Measurements from ENCODE around the gene GAK.

Gene GAK

GRCh38 chr4:886244-886643 lies 45.9 kb downstream of the GAK start:
- Histone ChIP-seq H3K36me3 (ENCODE audit: low read length) (no peaks in the 10 kb centered on the region), H3K9ac (ENCODE audit: low read length) (no peak overlapping the region), H4K20me1 (ENCODE audit: low read depth, low read length) (no peaks in the 10 kb centered on the region), H3F3A (ENCODE audit: insufficient read depth) (no peaks in the 10 kb centered on the region), H3K4me2 (ENCODE audit: low read depth, low read length, poor library complexity, severe bottlenecking) (no peak overlapping the region), H3K79me2 (ENCODE audit: insufficient read depth, low read length) (no peaks in the 10 kb centered on the region), H3K4me3 (ENCODE audit: insufficient read depth, low read length, poor library complexity, severe bottlenecking) (no peak overlapping the region), H3K9me2 (replicated peaks; ENCODE audit: insufficient read depth, low read length) (no peaks in the 10 kb centered on the region), H3K27ac (ENCODE audit: low read depth, low read length) (no peak overlapping the region), H3K27me3 (ENCODE audit: low read length) (no peaks in the 10 kb centered on the region), H3K9me3 (ENCODE audit: insufficient read depth, low read length) (no peaks in the 10 kb centered on the region), H2AFZ (ENCODE audit: low read depth, low read length, severe bottlenecking) (no peak overlapping the region)
- TF ChIP-seq CTCF (IDR thresholded peaks at IDR 0.05; ENCODE audit: insufficient read depth, low read length, poor library complexity, severe bottlenecking) (no peak), EZH2phosphoT487 (conservative IDR thresholded peaks at IDR 0.05; ENCODE audit: low read length) (no peak)

DNA sequence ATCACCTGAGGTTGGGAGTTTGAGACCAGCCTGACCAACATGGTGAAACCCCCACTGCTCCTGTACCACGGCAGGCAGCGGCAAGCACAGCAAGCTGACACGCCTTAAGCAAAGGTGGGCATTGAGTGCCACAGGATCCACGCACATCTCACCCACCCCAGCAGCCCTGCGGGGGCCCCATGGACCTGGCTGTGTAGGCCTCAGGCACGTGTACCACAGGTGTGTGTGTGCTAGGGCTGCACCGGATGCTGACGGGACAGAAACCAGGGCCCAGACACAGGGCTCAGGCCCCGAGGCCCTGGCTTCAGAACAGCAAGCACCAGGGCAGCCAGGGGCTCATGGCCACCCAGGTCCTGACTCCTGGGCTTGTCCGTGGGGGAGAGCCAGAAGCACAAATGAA lies 46.8 kb downstream of the GAK start:
- no peak overlapping the region for H3K27ac ChIP-seq (ENCODE audit: low read depth, low read length)
- H3K36me3 ChIP-seq (ENCODE audit: low read length) = no peaks in the 10 kb centered on the region
- H3F3A ChIP-seq (ENCODE audit: insufficient read depth) = no peaks in the 10 kb centered on the region

GRCh38 chr4:884896-885295 lies 47.2 kb downstream of the GAK start:
- H3K4me3 ChIP-seq (ENCODE audit: insufficient read depth, low read length, poor library complexity, severe bottlenecking) = no peak overlapping the region
- H3K9ac ChIP-seq (ENCODE audit: low read length) = no peak overlapping the region
- H3K36me3 ChIP-seq (ENCODE audit: low read length) = no peaks in the 10 kb centered on the region
- H3K27ac ChIP-seq (ENCODE audit: low read depth, low read length) = no peak overlapping the region
- no peaks in the 10 kb centered on the region for H3K27me3 ChIP-seq (ENCODE audit: low read length)
- H3K9me3 ChIP-seq (ENCODE audit: insufficient read depth, low read length) = no peaks in the 10 kb centered on the region
- H2AFZ ChIP-seq (ENCODE audit: low read depth, low read length, severe bottlenecking) = no peak overlapping the region
- H3K4me2 ChIP-seq (ENCODE audit: low read depth, low read length, poor library complexity, severe bottlenecking) = no peak overlapping the region
- TF ChIP-seq EZH2phosphoT487 (conservative IDR thresholded peaks at IDR 0.05; ENCODE audit: low read length) (no peak), CTCF (IDR thresholded peaks at IDR 0.05; ENCODE audit: insufficient read depth, low read length, poor library complexity, severe bottlenecking) (no peak)
- no peaks in the 10 kb centered on the region for H3K9me2 ChIP-seq (replicated peaks; ENCODE audit: insufficient read depth, low read length)
- no peaks in the 10 kb centered on the region for H3K79me2 ChIP-seq (ENCODE audit: insufficient read depth, low read length)
- H3F3A ChIP-seq (ENCODE audit: insufficient read depth) = no peaks in the 10 kb centered on the region
- H4K20me1 ChIP-seq (ENCODE audit: low read depth, low read length) = no peaks in the 10 kb centered on the region

More for the DNA sequence above, 46.8 kb downstream of the GAK start:
- TF ChIP-seq CTCF (IDR thresholded peaks at IDR 0.05; ENCODE audit: insufficient read depth, low read length, poor library complexity, severe bottlenecking) (no peak), EZH2phosphoT487 (conservative IDR thresholded peaks at IDR 0.05; ENCODE audit: low read length) (no peak)
- Histone ChIP-seq H3K4me3 (ENCODE audit: insufficient read depth, low read length, poor library complexity, severe bottlenecking) (no peak overlapping the region), H3K4me2 (ENCODE audit: low read depth, low read length, poor library complexity, severe bottlenecking) (no peak overlapping the region), H3K9me3 (ENCODE audit: insufficient read depth, low read length) (no peaks in the 10 kb centered on the region), H2AFZ (ENCODE audit: low read depth, low read length, severe bottlenecking) (no peak overlapping the region), H4K20me1 (ENCODE audit: low read depth, low read length) (no peaks in the 10 kb centered on the region), H3K27me3 (ENCODE audit: low read length) (no peaks in the 10 kb centered on the region), H3K79me2 (ENCODE audit: insufficient read depth, low read length) (no peaks in the 10 kb centered on the region), H3K9ac (ENCODE audit: low read length) (no peak overlapping the region), H3K9me2 (replicated peaks; ENCODE audit: insufficient read depth, low read length) (no peaks in the 10 kb centered on the region)

All from SU-DHL-6 (cell line).